Fibroblast of pulmonary artery (primary cell): Measurements from ENCODE around the gene POU3F3.

ENCODE experiments used
- DNase-seq: peaks from one replicate; pipeline ENCODE4 v3.0.0-alpha.2; 2010; ENCODE audit warnings: low read depth
- H3K4me3 ChIP-seq: replicated peaks from 2 replicates; pipeline ENCODE4 v1.5.1; 2011; ENCODE audit warnings: low read depth, mild to moderate bottlenecking, control low read depth, low read length, moderate library complexity
- CTCF ChIP-seq: IDR thresholded peaks from 2 replicates; pipeline ENCODE4 v1.5.1; 2011; ENCODE audit warnings: mild to moderate bottlenecking, control low read depth, low read length, inconsistent platforms; ENCODE audit errors: missing control alignments

POU3F3 gene

DNA sequence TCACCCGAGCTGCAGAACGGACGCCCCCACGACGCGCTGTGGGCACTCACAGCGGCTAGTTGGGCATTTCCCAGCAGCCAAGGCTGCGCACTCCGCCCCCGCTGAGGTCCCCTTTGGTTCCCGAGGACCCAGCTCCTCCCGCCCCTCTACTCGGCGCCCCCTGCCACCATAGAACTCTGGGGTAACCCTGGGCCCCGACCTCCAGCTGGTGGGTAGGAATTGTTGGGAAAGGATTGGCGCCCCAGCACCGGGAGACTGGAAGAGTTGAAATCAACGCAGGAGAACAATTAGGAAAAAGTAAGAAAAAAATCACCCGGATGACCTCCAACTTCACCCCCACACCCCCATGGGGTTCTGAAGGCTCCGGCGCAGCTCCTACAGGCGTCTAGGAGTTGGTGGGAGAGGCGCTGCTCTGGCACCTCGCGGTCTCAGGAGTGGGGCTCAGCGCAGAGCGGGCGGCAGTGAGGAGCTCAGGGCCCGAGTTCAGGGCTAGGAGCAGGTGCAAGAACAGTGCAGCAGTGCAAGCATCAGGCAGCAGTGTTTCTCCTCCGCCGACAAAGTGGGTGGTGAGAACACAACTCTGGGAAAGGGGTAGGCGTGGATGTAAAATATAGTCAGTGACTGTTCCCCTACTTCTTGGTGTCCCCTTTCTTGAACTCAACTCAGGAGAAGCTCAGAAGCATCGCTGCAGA is 14.0 kb downstream of the POU3F3 start:
- no peak overlapping the region for H3K4me3 ChIP-seq
- no peak for TF ChIP-seq CTCF
- no peak for DNase-seq

DNA sequence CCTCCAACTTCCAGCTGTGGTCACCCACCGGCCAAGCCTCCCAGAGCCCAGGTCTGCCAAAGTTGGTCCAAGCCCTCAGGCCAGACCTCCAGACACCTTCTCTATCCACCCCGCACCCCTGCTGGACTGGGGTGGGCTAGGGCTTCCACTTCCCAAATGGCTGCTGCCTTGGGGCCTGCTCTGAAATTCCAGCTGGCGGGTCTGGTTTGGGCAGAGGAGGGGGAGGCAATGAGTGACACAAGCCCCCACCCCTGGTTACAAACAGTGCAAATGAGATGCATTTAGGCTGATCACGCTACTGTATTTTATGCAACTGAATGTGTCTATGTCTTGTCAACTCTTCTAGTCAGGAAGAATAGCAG is 14.6 kb downstream of the POU3F3 start:
- no peak overlapping the region for H3K4me3 ChIP-seq
- no peak for DNase-seq
- TF ChIP-seq CTCF: no peak

DNA sequence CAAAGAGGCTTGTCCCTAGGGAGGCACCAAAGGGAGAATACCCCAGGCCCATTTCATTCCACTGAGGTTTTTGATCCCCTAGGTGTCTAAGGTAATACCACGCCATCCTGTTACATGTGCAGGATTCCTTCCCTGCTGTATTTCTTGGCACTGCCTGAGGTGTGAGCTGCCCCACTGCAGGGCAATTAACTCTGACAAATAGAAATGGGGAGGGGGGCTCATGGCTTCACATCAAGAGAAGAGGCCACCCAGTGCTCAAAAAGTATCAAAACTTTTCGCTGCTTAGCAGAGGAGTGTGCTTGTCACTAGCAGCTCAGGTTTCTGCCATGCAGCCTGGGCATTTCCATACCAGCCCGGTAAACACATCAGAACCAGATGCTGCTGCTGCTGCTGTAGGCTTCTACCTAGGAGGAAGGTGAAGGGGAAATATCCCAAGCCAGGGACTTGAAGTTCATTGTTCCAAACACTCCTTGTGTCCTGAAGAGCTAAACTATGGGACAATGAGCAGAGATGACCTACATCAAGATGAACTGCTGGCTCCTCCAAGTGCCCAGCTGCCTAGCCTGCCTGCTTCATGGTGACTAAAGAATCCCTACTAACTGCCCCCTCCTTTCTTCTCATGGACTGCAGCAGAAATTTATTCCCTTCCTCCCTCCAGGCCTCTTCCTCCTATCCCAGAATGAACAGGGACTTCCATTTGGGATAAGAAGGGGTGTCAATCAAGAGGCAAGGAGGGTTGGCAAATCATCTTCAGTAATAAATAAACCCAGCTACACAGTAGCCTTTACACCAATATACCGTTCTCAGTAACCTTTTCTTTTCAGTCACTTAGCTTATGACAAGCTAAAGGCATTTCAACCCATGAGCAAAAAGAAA is 16.4 kb downstream of the POU3F3 start:
- H3K4me3 ChIP-seq: no peak overlapping the region
- no peak for DNase-seq
- no peak for TF ChIP-seq CTCF

- no peak for DNase-seq
- no peak overlapping the region for H3K4me3 ChIP-seq
- TF ChIP-seq CTCF: no peak
Measured at GRCh38 chr2:104871649-104871971, 17.7 kb downstream of the POU3F3 start.

DNA sequence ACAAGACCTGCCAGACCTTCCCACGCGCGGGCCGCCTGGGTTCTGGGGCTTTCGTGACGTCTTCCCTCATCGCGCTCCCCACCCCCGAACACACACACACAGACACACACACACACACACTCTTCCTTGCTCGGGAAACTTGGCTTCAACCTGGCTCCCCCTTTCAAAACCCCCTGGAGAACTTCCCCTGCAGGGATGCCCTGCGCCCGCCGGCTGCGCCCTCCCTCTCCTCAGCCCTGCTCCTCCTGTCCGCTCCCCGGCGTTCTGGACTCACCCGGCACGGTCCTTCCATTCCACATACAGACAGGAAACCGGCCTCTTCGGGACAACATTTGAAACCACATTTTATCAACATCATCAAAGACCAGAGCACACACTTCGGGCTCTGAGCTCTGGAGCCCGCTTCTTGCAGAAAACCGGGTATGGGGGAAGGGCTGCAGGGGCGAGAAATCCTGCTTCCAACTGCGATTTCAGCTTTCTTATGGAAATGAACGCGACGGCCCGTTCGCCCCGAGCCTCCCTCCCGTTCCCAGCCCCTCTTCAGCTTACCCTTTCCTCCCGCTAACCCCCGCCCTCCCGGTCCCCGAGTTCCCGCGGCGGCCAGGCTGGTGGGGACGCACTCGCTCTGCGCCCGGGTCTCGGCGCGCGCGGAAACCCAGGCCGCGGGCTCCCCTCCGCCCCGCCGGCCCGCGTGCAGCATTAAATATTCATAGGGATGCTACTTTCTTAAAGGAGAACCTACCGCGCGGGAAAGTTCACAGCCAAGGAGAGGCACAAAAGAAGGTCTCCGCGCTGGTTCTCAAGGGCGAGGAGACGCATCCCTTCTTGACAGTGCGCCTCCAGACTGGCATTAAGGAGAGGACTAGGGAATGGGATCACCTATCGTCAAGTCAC is 18.3 kb downstream of the POU3F3 start:
- no peak overlapping the region for H3K4me3 ChIP-seq
- no peak for DNase-seq
- TF ChIP-seq CTCF: no peak

GRCh38 chr2:104872866-104873688 is 19.2 kb downstream of the POU3F3 start:
- peak; percentile 66 for DNase-seq
- peak; percentile 56 for TF ChIP-seq CTCF
- H3K4me3 ChIP-seq: peak overlapping the region; percentile 40
